Kidney (tissue), 14 donors: Measurements from ENCODE around the gene SGSM2. TPM values are rescaled to one million over a fixed set of nuclear protein-coding genes. Genes with fewer than 3 reads are reported as not detected.

ENCODE experiments used
- DNase-seq, 5 donors: peaks; one replicate each; pipeline ENCODE4 v3.0.0-alpha.2; 2013 to 2020
- FAIRE-seq: peaks from 2 replicates; lab custom pipeline; 2012; peaks lifted over from hg19 to GRCh38; lab: Jason Lieb, UNC
- H3K27ac ChIP-seq, 2 donors: one replicate each; pipeline ENCODE4 v1.7.0; 2013; ENCODE audit warnings: low read depth in 2 of 2, low read length in 2 of 2, inconsistent platforms in 1 of 2
- H3K27me3 ChIP-seq: one replicate; pipeline ENCODE4 v1.7.1; 2013; ENCODE audit warnings: low read length, inconsistent platforms; ENCODE audit not compliant: control insufficient read depth, insufficient read depth
- H3K36me3 ChIP-seq, 3 donors: one replicate each; pipeline versions ENCODE4 v1.7.0 to v1.7.1; 2013; ENCODE audit warnings: low read length in 3 of 3, control low read depth in 1 of 3, inconsistent platforms in 1 of 3; ENCODE audit not compliant: insufficient read depth in 3 of 3, control insufficient read depth in 2 of 3
- H3K4me1 ChIP-seq, 3 donors: one replicate each; pipeline versions ENCODE4 v1.7.0 to v1.7.1; 2013; ENCODE audit warnings: low read length in 3 of 3, inconsistent platforms in 1 of 3, low read depth in 1 of 3; ENCODE audit not compliant: control insufficient read depth in 2 of 3, insufficient read depth in 2 of 3
- H3K4me3 ChIP-seq, 3 donors: one replicate each; pipeline versions ENCODE4 v1.7.0 to v1.8.1; 2013; ENCODE audit warnings: low read length in 3 of 3, control low read depth in 1 of 3, inconsistent platforms in 1 of 3
- H3K9ac ChIP-seq, 3 donors: one replicate each; pipeline versions ENCODE4 v1.7.0 to v1.7.1; 2013; ENCODE audit warnings: low read length in 3 of 3, control low read depth in 1 of 3, inconsistent platforms in 1 of 3
- H3K9me3 ChIP-seq, 3 donors: one replicate each; pipeline versions ENCODE4 v1.7.0 to v1.7.1; 2013; ENCODE audit warnings: low read length in 3 of 3, control low read depth in 1 of 3, inconsistent platforms in 1 of 3; ENCODE audit not compliant: control insufficient read depth in 2 of 3, insufficient read depth in 1 of 3
- intact Hi-C: fragments of 100-400 bp; cut with DNase I; formaldehyde crosslinking; loops from one replicate; pipeline ENCODE4 v1.11.1; 2022
- polyA plus RNA-seq: library from polyadenylated mRNA; stranded (reverse); fragments of 350-450 nt; fragmentation: Illumina TruSeq; extraction: RNeasy Lipid Tissue Mini Kit (QIAGEN cat#74804); gene quantifications from one replicate; pipeline ENCODE4 v1.2.3, GENCODE V29; 2014; ENCODE audit warnings: low read depth, low replicate concordance; ENCODE audit not compliant: insufficient read depth
- total RNA-seq: library from RNA; stranded (reverse); fragmentation: NEBNext Ultra II Directional; extraction: Animal tissue kit (Norgen Biotek cat#: 25700); gene quantifications from one replicate; pipeline ENCODE4 v1.2.1, GENCODE V29; 2021
- TF ChIP-seq, protein P1 (sequence below): IDR thresholded peaks from 3 replicates; pipeline ENCODE4 v1.5.1; 2012; ENCODE audit warnings: mild to moderate bottlenecking, moderate library complexity, borderline replicate concordance; ENCODE audit not compliant: insufficient read depth; ENCODE audit errors: extremely low read depth
- donor health status: control.
- donor health status: control.
- donor health status: control.
- donor health status: control.
- donor health status: control.
- donor health status: DM: yes; HTN: yes; CAD: no.
- donor health status: Normal renal cell carcinoma (clear cell type).

SGSM2 gene
- total and polyA plus RNA-seq, 2 donors from 2014 or later, result 33.7 to 58.0 TPM

DNA sequence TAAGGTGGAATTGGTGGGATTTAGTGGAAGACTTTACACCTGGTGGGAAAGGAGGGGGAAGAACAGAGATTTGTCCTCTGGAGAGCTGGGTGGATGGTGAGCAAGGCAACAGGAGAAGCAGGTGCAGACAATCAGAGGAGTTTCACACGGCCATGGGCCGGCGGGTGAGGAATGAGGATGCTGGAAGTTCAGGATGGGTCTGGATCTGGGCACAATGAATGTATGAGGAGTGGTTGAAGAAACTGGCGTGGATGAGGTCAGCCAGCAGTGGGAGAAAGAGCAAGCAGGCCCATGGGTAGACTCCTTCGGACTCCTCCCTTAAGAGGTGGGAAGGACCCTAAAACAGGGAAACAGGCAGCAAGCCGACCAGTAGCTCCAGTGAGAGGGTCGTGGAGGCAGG lies 73.7 kb downstream of the SGSM2 start:
- Histone ChIP-seq H3K4me3 (no peak overlapping the region), H3K9ac (no peak overlapping the region), H3K4me1 (peaks cover 4 to 11% (median 6%) of the 10 kb centered on the region in 3 donors), H3K27me3 (no peaks in the 10 kb centered on the region), H3K36me3 (peaks cover 0 to 11% (median 0%) of the 10 kb centered on the region in 3 donors), H3K27ac (no peak overlapping the region), H3K9me3 (no peaks in the 10 kb centered on the region)
- intact Hi-C loops, result no loop called here
- FAIRE-seq (no peak), DNase-seq (peak in 1 of 5 donors; percentile 35)
- TF ChIP-seq, protein P1, sequence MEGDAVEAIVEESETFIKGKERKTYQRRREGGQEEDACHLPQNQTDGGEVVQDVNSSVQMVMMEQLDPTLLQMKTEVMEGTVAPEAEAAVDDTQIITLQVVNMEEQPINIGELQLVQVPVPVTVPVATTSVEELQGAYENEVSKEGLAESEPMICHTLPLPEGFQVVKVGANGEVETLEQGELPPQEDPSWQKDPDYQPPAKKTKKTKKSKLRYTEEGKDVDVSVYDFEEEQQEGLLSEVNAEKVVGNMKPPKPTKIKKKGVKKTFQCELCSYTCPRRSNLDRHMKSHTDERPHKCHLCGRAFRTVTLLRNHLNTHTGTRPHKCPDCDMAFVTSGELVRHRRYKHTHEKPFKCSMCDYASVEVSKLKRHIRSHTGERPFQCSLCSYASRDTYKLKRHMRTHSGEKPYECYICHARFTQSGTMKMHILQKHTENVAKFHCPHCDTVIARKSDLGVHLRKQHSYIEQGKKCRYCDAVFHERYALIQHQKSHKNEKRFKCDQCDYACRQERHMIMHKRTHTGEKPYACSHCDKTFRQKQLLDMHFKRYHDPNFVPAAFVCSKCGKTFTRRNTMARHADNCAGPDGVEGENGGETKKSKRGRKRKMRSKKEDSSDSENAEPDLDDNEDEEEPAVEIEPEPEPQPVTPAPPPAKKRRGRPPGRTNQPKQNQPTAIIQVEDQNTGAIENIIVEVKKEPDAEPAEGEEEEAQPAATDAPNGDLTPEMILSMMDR, result no peak

DNA sequence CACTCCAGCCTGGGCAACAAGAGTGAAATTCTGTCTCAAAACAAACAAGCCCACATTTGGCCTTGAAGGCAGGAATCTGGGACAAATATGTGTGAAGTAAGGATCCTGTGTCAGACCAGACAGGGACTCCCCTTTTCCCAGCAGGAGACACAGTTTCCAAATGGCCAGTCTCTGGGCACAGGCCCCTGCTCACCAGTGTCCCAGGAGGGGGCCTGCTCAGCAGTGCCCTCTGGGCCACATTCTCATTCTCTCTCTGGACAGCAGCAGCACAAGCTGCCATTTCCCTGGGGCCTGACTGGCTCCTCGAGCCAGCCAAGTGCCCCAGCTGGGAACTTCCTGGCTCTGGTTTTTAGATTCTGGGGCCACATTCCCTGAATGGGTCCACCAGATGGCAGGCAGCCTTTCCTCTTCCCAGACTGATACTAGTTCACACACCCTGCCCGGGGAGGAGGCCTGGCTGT lies 75.3 kb downstream of the SGSM2 start:
- Histone ChIP-seq H3K4me3 (no peak overlapping the region), H3K9me3 (no peaks in the 10 kb centered on the region), H3K27me3 (no peaks in the 10 kb centered on the region), H3K9ac (no peak overlapping the region), H3K4me1 (peaks cover 0 to under 1% (median 0%) of the 10 kb centered on the region in 3 donors), H3K36me3 (peaks cover 0 to 11% (median 0%) of the 10 kb centered on the region in 3 donors), H3K27ac (no peak overlapping the region)
- TF ChIP-seq, protein P1, result no peak
- intact Hi-C loops, result no loop called here
- no peak for DNase-seq
- no peak for FAIRE-seq

DNA sequence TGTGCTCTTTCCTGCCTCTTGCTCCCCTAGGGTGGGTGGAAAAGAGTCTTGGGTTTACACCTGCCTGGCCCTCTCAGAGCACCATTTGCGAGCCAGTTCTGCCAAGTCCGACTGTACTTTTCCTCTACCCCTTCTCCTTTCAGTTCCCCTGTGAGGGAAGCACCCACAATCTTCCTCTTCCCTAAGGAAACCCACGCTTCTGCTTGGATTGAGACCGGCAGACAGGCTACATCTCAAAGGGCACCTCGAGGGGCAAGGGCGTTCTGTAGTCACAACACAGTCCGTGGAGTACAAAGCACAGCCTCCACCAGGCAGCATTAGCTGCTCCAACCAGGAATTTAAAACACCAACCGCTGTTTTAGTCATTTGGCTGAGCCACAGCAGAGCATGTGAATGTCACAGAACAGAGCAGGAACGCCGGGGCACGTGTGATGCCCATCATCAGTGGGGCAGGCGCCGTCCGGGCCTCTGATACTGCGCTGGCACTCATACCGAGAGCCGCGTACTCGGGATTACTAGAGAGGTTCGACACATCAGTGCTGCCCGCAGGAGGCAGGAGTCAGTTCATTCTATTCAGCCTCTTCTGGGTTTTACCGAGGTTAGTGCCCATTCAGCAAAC lies 77.3 kb downstream of the SGSM2 start:
- H3K9me3 ChIP-seq, result no peaks in the 10 kb centered on the region
- TF ChIP-seq, protein P1, result no peak
- peaks cover 0 to 3% (median 0%) of the 10 kb centered on the region in 3 donors for H3K4me1 ChIP-seq
- FAIRE-seq (no peak), DNase-seq (peak in 1 of 5 donors; percentile 31)
- intact Hi-C loops, result loop anchor here (5.0 kb wide), 1 partner anchor 32 kb away; no protein-coding TSS in a partner anchor
- H3K4me3 ChIP-seq, result no peak overlapping the region
- no peak overlapping the region for H3K9ac ChIP-seq
- H3K27ac ChIP-seq, result no peak overlapping the region
- peaks cover 0 to 16% (median 0%) of the 10 kb centered on the region in 3 donors for H3K36me3 ChIP-seq
- H3K27me3 ChIP-seq, result no peaks in the 10 kb centered on the region
